Endodermal cell (in vitro differentiated cells): Measurements from ENCODE around the gene TUT7. TPM values are rescaled to one million over a fixed set of nuclear protein-coding genes. Genes with fewer than 3 reads are reported as not detected.

Experiments
- DNase-seq: peaks from one replicate; pipeline ENCODE4 v3.0.0-alpha.2; 2017
- H3K27ac ChIP-seq: 2 replicates; pipeline ENCODE4 v1.5.1; 2013; ENCODE audit warnings: mild to moderate bottlenecking, low read depth, low read length, moderate library complexity
- H3K27me3 ChIP-seq: 2 replicates; pipeline ENCODE4 v1.6.1; 2013; ENCODE audit warnings: mild to moderate bottlenecking, low read length, moderate library complexity; ENCODE audit not compliant: insufficient read depth, control insufficient read depth, poor library complexity, severe bottlenecking
- H3K36me3 ChIP-seq: 2 replicates; pipeline ENCODE4 v1.7.0; 2013; ENCODE audit warnings: mild to moderate bottlenecking, low read length, moderate library complexity; ENCODE audit not compliant: control insufficient read depth, insufficient read depth
- H3K4me1 ChIP-seq: one replicate; pipeline ENCODE4 v1.7.0; 2013; ENCODE audit warnings: low read length; ENCODE audit not compliant: control insufficient read depth, insufficient read depth
- H3K4me3 ChIP-seq: 2 replicates; pipeline ENCODE4 v1.5.1; 2013; ENCODE audit warnings: mild to moderate bottlenecking, low read length, moderate library complexity
- H3K9ac ChIP-seq: 2 replicates; pipeline ENCODE4 v1.6.1; 2013; ENCODE audit warnings: mild to moderate bottlenecking, low read length, moderate library complexity; ENCODE audit not compliant: poor library complexity, severe bottlenecking; ENCODE audit errors: extremely low read depth
- H3K9me3 ChIP-seq: 2 replicates; pipeline ENCODE4 v1.6.1; 2013; ENCODE audit warnings: mild to moderate bottlenecking, low read length, moderate library complexity; ENCODE audit not compliant: control insufficient read depth
- H3K27ac Mint-ChIP-seq: 2 replicates; pipeline ENCODE4 v1.8.0; 2020; ENCODE audit warnings: mixed read lengths
- H3K27me3 Mint-ChIP-seq: 2 replicates; pipeline ENCODE4 v1.8.0; 2021; ENCODE audit warnings: mild to moderate bottlenecking, mixed read lengths; ENCODE audit not compliant: insufficient read depth
- H3K36me3 Mint-ChIP-seq: 2 replicates; pipeline ENCODE4 v1.8.0; 2020; ENCODE audit warnings: low read depth, mixed read lengths
- H3K4me1 Mint-ChIP-seq: 2 replicates; pipeline ENCODE4 v1.8.0; 2020; ENCODE audit warnings: mixed read lengths
- H3K4me3 Mint-ChIP-seq: 2 replicates; pipeline ENCODE4 v1.8.0; 2020; ENCODE audit warnings: mild to moderate bottlenecking, moderate library complexity, mixed read lengths
- H3K9me3 Mint-ChIP-seq: 2 replicates; pipeline ENCODE4 v1.8.0; 2020; ENCODE audit warnings: mild to moderate bottlenecking, mixed read lengths
- WGBS, 2 experiments: methylation state at CpG; one replicate each; pipeline versions ENCODE4 v1.1.5 to v1.1.7; 2013; ENCODE audit warnings: missing lambda C conversion rate in 2 of 2, mixed read lengths in 1 of 2; ENCODE audit not compliant: insufficient coverage in 1 of 2, insufficient read length in 1 of 2; 5-methylcytosine and 5-hydroxymethylcytosine counted together
- total RNA-seq, 2 donors: library from RNA; stranded (reverse); fragmentation: NEBNext Ultra II Directional in 1 of 2; extraction: Animal tissue kit (Norgen Biotek cat#: 25700) in 1 of 2; gene quantifications; 2 replicates in 1 of 2; 3 replicates in 1 of 2; pipeline ENCODE4 v1.2.1, GENCODE V29; 2021
- TF ChIP-seq, protein P1 (sequence below): fragments of 200-600 bp; sonication (generic); conservative IDR thresholded peaks from 2 replicates; pipeline ENCODE4 v1.5.0; 2021; ENCODE audit warnings: antibody characterized with exemption, mild to moderate bottlenecking

TUT7 gene
- total RNA-seq, 2 donors from 2014 or later, result 25.8 to 38.3 TPM

DNA sequence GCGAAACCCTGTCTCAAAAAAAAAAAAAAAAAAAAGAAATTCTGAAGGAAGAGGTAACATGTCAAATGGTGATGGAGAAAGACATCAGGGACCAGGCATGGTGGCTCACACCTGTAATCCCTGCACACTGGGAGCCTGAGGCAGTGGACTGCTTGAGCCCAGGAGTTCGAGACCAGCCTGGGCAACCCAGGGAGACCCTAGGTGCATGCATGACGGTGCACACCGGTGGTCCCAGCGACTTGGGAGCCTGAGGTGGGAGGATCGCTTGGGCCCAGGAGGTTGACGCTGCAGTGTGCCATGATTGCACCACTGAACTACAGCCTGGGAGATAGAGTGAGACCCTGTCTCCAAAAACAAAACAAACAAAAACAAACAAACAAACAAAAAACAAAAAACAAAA is 73.6 kb downstream of the TUT7 start:
- Mint-ChIP-seq H3K9me3 (no peaks in the 10 kb centered on the region), H3K4me1 (peaks cover 28% of the 10 kb centered on the region), H3K27ac (no peak overlapping the region), H3K27me3 (peaks cover 8% of the 10 kb centered on the region), H3K36me3 (peaks cover 3% of the 10 kb centered on the region), H3K4me3 (peak overlapping the region; percentile 89)
- H3K27ac ChIP-seq, result no peak overlapping the region
- no peak for DNase-seq
- no peaks in the 10 kb centered on the region for H3K9me3 ChIP-seq
- H3K9ac ChIP-seq, result no peak overlapping the region
- H3K36me3 ChIP-seq, result peaks cover 6% of the 10 kb centered on the region
- no peaks in the 10 kb centered on the region for H3K27me3 ChIP-seq
- peaks cover 13% of the 10 kb centered on the region for H3K4me1 ChIP-seq
- WGBS, 2 experiments, result 93 to 94% methylated on average over 5 to 7 of the region's 7 CpGs
- TF ChIP-seq, protein P1, sequence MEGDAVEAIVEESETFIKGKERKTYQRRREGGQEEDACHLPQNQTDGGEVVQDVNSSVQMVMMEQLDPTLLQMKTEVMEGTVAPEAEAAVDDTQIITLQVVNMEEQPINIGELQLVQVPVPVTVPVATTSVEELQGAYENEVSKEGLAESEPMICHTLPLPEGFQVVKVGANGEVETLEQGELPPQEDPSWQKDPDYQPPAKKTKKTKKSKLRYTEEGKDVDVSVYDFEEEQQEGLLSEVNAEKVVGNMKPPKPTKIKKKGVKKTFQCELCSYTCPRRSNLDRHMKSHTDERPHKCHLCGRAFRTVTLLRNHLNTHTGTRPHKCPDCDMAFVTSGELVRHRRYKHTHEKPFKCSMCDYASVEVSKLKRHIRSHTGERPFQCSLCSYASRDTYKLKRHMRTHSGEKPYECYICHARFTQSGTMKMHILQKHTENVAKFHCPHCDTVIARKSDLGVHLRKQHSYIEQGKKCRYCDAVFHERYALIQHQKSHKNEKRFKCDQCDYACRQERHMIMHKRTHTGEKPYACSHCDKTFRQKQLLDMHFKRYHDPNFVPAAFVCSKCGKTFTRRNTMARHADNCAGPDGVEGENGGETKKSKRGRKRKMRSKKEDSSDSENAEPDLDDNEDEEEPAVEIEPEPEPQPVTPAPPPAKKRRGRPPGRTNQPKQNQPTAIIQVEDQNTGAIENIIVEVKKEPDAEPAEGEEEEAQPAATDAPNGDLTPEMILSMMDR, result no peak
- H3K4me3 ChIP-seq, result peak overlapping the region; percentile 93

GRCh38 chr9:86279839-86280238 is 74.4 kb downstream of the TUT7 start:
- Mint-ChIP-seq H3K27ac (no peak overlapping the region), H3K36me3 (peaks cover 3% of the 10 kb centered on the region), H3K9me3 (no peaks in the 10 kb centered on the region), H3K4me1 (peaks cover 28% of the 10 kb centered on the region), H3K27me3 (peaks cover 8% of the 10 kb centered on the region), H3K4me3 (peak overlapping the region; percentile 89)
- WGBS, 2 experiments, result 93 to 98% methylated on average over 1 to 3 of the region's 3 CpGs
- peak overlapping the region; percentile 6 for H3K4me3 ChIP-seq
- H3K9ac ChIP-seq, result no peak overlapping the region
- H3K27me3 ChIP-seq, result no peaks in the 10 kb centered on the region
- H3K36me3 ChIP-seq, result peaks cover 6% of the 10 kb centered on the region
- peaks cover 13% of the 10 kb centered on the region for H3K4me1 ChIP-seq
- TF ChIP-seq, protein P1, result no peak
- no peaks in the 10 kb centered on the region for H3K9me3 ChIP-seq
- H3K27ac ChIP-seq, result no peak overlapping the region
- DNase-seq, result no peak

DNA sequence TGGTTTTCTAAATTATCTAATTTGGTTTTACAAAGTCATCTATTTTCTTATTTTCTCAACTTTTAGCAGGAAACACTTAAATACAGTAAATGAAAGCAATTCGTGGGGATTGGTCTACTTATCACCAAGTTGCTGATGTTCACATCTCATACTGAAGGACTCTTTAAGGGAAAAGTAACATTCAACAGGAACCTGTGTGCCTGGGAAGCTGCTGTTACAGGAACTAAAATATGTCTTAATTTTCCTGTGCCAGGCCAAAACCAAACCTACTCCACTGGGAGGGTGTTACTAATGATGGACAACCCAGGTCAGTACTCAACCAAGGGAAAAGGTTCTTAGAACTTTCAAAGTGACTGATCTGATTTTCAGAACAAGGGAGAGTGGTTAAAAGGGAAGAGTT is 77.1 kb downstream of the TUT7 start:
- DNase-seq, result no peak
- peaks cover 17% of the 10 kb centered on the region for H3K36me3 Mint-ChIP-seq
- H3K27ac Mint-ChIP-seq, result no peak overlapping the region
- no peaks in the 10 kb centered on the region for H3K27me3 ChIP-seq
- H3K27me3 Mint-ChIP-seq, result no peaks in the 10 kb centered on the region
- H3K4me1 ChIP-seq, result peaks cover 9% of the 10 kb centered on the region
- no peaks in the 10 kb centered on the region for H3K9me3 ChIP-seq
- peaks cover 26% of the 10 kb centered on the region for H3K4me1 Mint-ChIP-seq
- no peak overlapping the region for H3K9ac ChIP-seq
- peaks cover 23% of the 10 kb centered on the region for H3K36me3 ChIP-seq
- no peak overlapping the region for H3K4me3 ChIP-seq
- H3K9me3 Mint-ChIP-seq, result no peaks in the 10 kb centered on the region
- WGBS, 2 experiments, result 86 to 100% methylated on average over 1 of the region's 1 CpG
- no peak overlapping the region for H3K4me3 Mint-ChIP-seq
- no peak overlapping the region for H3K27ac ChIP-seq
- TF ChIP-seq, protein P1, result no peak
